Gastrocnemius medialis (tissue), 4 donors: Measurements from ENCODE around the gene CCNI2. TPM values are rescaled to one million over a fixed set of nuclear protein-coding genes. Genes with fewer than 3 reads are reported as not detected.
A peak's percentile ranks its signal among the peaks of the same experiment; 100 is the strongest.

Experiments used
- ATAC-seq, 2 donors: fragments of 150-250 bp; one replicate each; pipeline ENCODE4 v1.9.1; 2016
- DNase-seq, 2 donors: peaks; one replicate each; pipeline ENCODE4 v3.0.0-alpha.2; 2019
- H3K27ac ChIP-seq, 4 donors: fragments of 200-600 bp; sonication (generic); 1 replicate in 1 of 4; 2 replicates in 3 of 4; pipeline ENCODE4 v1.5.1; 2016 to 2018; ENCODE audit warnings: mild to moderate bottlenecking in 2 of 4, moderate library complexity in 1 of 4
- H3K27me3 ChIP-seq, 3 donors: fragments of 200-600 bp; sonication (generic) in 2 of 3; 1 replicate in 1 of 3; 2 replicates in 2 of 3; pipeline versions ENCODE4 v1.5.1 to v1.6.0; 2016 to 2019; ENCODE audit warnings: mild to moderate bottlenecking in 1 of 3, moderate library complexity in 1 of 3
- H3K36me3 ChIP-seq, 2 donors: fragments of 200-600 bp; sonication (generic) in 1 of 2; one replicate each; pipeline ENCODE4 v1.5.1; 2017 to 2018
- H3K4me1 ChIP-seq, 2 donors: fragments of 200-600 bp; sonication (generic) in 1 of 2; one replicate each; pipeline ENCODE4 v1.5.1; 2016 to 2017; ENCODE audit warnings: mild to moderate bottlenecking in 2 of 2
- H3K4me3 ChIP-seq, 4 donors: fragments of 200-600 bp; sonication (generic) in 3 of 4; 1 replicate in 1 of 4; 2 replicates in 3 of 4; pipeline ENCODE4 v1.5.1; 2016 to 2019; ENCODE audit warnings: mild to moderate bottlenecking in 2 of 4
- H3K9me3 ChIP-seq, 3 donors: fragments of 200-600 bp; sonication (generic) in 2 of 3; 1 replicate in 1 of 3; 2 replicates in 2 of 3; pipeline ENCODE4 v1.5.1; 2016 to 2019
- POLR2A ChIP-seq, 2 donors: fragments of 450-650 bp; IDR thresholded peaks; one replicate each; pipeline ENCODE4 v1.6.1; 2017; ENCODE audit warnings: antibody characterized with exemption in 2 of 2, mild to moderate bottlenecking in 2 of 2, moderate library complexity in 2 of 2
- in situ Hi-C, 4 donors: fragments of 200-750 bp; cut with MboI; loops; one replicate each; pipeline versions ENCODE4 v1.15.0 to v1.8.0; 2017; ENCODE audit warnings: low sequenced_read_pairs in 4 of 4
- intact Hi-C: fragments of 100-400 bp; cut with DNase I; formaldehyde crosslinking; loops from one replicate; pipeline ENCODE4 v1.15.1; 2023; ENCODE audit warnings: low total_unique reads
- total RNA-seq, 4 donors: library from RNA; depleted of rRNA; stranded (reverse); fragments of >200 nt; gene quantifications; one replicate each; pipeline versions ENCODE4 v1.1.0 to v1.2.3, GENCODE V29; 2016
- TF ChIP-seq, protein P1 (sequence below), 5 experiments: fragments of 450-650 bp in 3 of 5; fragments of 200-600 bp in 2 of 5; sonication (generic) in 2 of 5; IDR thresholded peaks in 4 of 5; conservative IDR thresholded peaks in 1 of 5; 1 replicate in 4 of 5; 2 replicates in 1 of 5; pipeline ENCODE4 v1.5.1; 2016 to 2019; ENCODE audit warnings: antibody characterized with exemption in 5 of 5, mild to moderate bottlenecking in 3 of 5, moderate library complexity in 3 of 5

The CCNI2 gene
- total RNA-seq, 4 donors from 2014 or later: not detected

DNA sequence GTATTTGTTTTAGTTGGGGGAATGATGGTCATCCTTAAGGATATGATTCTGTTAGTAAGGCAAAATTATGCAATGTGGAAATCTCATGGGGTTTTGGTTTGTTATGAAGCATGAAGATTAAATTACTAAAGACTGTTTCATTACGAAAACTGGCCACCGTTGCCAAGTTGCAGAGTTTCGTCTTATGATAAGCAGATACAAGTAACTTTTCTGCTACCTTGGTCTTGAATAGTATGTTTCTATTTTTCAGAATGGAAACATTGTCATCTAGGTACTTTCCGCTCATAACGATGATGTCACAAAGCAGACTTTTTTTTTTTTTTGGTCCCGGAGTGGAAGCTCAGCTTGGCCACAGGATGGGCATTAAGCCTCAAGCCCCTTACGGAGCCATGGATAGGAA is 4.2 kb downstream of the CCNI2 start:
- Histone ChIP-seq H3K9me3 (no peaks in the 10 kb centered on the region), H3K4me1 (peaks cover 0 to 2% of the 10 kb centered on the region in 2 donors), H3K36me3 (no peaks in the 10 kb centered on the region), H3K27ac (no peak overlapping the region), H3K4me3 (no peak overlapping the region), H3K27me3 (peaks cover 8 to 18% (median 15%) of the 10 kb centered on the region in 3 donors)
- peak; percentile 69 to 70 for ATAC-seq
- in situ Hi-C loops (no loop called here), intact Hi-C loops (no loop called here)
- TF ChIP-seq, protein P1, sequence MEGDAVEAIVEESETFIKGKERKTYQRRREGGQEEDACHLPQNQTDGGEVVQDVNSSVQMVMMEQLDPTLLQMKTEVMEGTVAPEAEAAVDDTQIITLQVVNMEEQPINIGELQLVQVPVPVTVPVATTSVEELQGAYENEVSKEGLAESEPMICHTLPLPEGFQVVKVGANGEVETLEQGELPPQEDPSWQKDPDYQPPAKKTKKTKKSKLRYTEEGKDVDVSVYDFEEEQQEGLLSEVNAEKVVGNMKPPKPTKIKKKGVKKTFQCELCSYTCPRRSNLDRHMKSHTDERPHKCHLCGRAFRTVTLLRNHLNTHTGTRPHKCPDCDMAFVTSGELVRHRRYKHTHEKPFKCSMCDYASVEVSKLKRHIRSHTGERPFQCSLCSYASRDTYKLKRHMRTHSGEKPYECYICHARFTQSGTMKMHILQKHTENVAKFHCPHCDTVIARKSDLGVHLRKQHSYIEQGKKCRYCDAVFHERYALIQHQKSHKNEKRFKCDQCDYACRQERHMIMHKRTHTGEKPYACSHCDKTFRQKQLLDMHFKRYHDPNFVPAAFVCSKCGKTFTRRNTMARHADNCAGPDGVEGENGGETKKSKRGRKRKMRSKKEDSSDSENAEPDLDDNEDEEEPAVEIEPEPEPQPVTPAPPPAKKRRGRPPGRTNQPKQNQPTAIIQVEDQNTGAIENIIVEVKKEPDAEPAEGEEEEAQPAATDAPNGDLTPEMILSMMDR (IDR thresholded peaks at IDR 0.05 in 4 of 5, conservative IDR thresholded peaks at IDR 0.05 in 1 of 5): no peak
- TF ChIP-seq POLR2A (IDR thresholded peaks at IDR 0.05): no peak
- peak; percentile 52 to 65 for DNase-seq

DNA sequence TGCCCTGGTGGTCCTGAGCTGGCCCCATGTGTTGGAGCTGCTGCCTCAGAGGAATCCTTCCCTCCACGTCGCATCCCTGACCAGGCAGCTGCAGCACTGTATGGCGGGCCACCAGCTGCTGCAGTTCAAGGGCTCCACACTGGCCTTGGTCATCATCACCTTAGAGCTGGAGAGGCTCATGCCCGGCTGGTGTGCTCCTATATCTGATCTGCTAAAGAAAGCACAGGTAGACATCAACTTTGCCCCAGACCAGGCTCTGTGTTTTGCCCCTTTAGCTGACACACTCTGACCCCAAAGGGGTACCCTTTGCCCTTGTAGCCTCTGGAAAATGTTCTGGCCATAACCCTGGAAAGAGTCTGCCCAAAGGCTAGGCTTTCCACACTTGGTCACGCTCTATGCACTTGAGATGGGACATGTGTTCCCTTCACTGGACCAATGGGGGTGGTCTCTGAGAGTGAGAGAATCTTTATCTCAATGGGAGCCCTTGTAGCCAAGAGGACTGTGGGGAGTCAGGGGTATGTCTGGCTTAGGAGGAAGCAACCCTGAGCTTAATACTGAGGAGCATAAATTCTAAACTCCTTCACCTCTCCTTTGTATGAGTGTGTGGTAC is 4.8 kb downstream of the CCNI2 start:
- no peaks in the 10 kb centered on the region for H3K9me3 ChIP-seq
- H3K27ac ChIP-seq: no peak overlapping the region
- peaks cover 0 to 2% of the 10 kb centered on the region in 2 donors for H3K4me1 ChIP-seq
- peaks cover 3 to 12% (median 8%) of the 10 kb centered on the region in 3 donors for H3K27me3 ChIP-seq
- intact Hi-C loops (no loop called here), in situ Hi-C loops (no loop called here)
- DNase-seq (no peak), ATAC-seq (no peak)
- no peak for TF ChIP-seq POLR2A (IDR thresholded peaks at IDR 0.05)
- TF ChIP-seq, protein P1 (IDR thresholded peaks at IDR 0.05 in 4 of 5, conservative IDR thresholded peaks at IDR 0.05 in 1 of 5): no peak
- H3K36me3 ChIP-seq: no peaks in the 10 kb centered on the region
- H3K4me3 ChIP-seq: no peak overlapping the region

DNA sequence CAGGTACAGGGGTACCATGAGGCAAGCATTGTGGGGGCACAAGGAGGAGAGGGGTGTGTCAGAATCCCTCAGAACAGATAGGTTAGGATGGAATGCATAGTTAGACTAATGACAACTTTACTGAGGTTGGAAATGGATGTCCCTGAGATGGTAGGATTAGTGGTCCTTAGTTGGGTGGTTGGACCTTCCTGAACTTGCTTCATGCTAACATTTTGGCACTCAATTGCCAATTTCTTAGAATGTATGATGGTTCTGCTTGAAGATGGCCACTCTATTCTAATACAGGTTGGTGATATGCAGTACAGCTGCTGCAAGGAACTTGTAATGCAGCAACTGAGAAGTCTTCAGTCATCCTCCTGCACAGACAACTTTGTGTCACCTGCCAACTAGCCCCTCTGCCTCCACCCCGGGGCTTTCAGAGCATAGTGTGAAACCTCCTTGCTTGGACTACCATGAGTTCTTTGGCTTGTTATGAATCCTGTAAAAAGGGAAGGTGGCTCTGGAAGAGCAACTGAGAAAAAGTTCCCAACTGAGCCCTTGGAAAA is 5.4 kb downstream of the CCNI2 start:
- intact Hi-C loops (no loop called here), in situ Hi-C loops (no loop called here)
- Histone ChIP-seq H3K27ac (no peak overlapping the region), H3K4me1 (peaks cover 0 to 2% of the 10 kb centered on the region in 2 donors), H3K9me3 (no peaks in the 10 kb centered on the region), H3K36me3 (no peaks in the 10 kb centered on the region), H3K4me3 (no peak overlapping the region), H3K27me3 (peaks cover 0 to 6% (median 4%) of the 10 kb centered on the region in 3 donors)
- TF ChIP-seq, protein P1 (IDR thresholded peaks at IDR 0.05 in 4 of 5, conservative IDR thresholded peaks at IDR 0.05 in 1 of 5): no peak
- no peak for TF ChIP-seq POLR2A (IDR thresholded peaks at IDR 0.05)
- ATAC-seq (no peak), DNase-seq (no peak)

DNA sequence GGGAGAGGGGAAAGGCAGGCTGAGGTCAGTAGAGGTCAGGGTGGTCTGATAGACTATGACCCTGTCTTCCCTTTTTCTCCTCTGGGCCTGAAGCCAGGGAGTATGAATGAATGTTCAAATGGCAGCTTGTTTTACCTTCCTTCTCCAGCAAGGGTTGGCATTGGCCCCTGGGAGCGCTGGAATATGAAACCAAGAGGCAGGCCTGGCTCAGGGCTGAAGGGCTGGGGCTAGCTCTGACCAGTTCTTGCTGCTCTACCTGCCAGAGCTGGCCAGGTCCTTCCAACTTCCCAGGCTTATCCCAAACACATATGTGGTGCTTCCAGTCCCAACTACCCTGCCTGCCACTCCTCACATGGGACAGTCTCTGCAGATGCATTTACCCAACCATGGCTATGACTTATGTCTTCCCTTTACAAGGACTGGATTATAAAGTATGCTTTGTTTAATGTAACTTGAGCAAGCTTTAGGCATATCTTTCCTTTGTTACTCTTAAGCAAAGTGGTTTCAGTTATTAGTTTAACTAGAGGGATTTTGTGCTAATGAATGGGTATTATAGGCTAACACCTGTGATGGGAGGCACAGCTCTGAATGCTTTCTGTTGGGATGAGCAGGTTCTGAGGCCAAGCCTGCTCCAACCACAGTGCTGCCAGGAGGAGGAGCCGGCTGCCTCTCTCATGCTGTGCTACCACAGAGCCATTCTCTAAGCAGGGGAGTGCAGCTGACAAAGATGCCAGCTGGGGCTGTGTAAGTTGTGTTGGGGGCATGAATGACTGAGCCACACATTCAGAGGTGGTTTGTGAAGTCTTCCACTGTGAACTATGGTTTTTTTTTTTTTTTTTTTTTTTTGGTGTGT is 6.1 kb downstream of the CCNI2 start:
- ATAC-seq: no peak
- in situ Hi-C loops (no loop called here), intact Hi-C loops (no loop called here)
- TF ChIP-seq, protein P1 (IDR thresholded peaks at IDR 0.05 in 4 of 5, conservative IDR thresholded peaks at IDR 0.05 in 1 of 5): no peak
- TF ChIP-seq POLR2A (IDR thresholded peaks at IDR 0.05): no peak
- peaks cover 0 to 4% (median 0%) of the 10 kb centered on the region in 3 donors for H3K27me3 ChIP-seq
- H3K4me3 ChIP-seq: no peak overlapping the region
- no peak overlapping the region for H3K27ac ChIP-seq
- DNase-seq: no peak
- no peaks in the 10 kb centered on the region for H3K9me3 ChIP-seq
- no peaks in the 10 kb centered on the region for H3K36me3 ChIP-seq
- H3K4me1 ChIP-seq: peaks cover 0 to 2% of the 10 kb centered on the region in 2 donors
